HG03135 (cell line): ENCODE data around the gene PPFIBP2.
"Not testable (repeated sequence)": the region's sequence is repeated elsewhere in the genome, so short reads cannot be mapped to it uniquely, and the experiment has no call there.

ENCODE experiments used
- ATAC-seq: cut with Tn5 transposase; IDR thresholded peaks from one replicate; pipeline ENCODE4 v1.9.1; 2021; ENCODE audit warnings: mild to moderate bottlenecking, moderate library complexity; ENCODE audit not compliant: unreplicated experiment

PPFIBP2 gene

GRCh38 chr11:7655253-7656217 is 141.7 kb downstream of the PPFIBP2 start:
- no peak for ATAC-seq

DNA sequence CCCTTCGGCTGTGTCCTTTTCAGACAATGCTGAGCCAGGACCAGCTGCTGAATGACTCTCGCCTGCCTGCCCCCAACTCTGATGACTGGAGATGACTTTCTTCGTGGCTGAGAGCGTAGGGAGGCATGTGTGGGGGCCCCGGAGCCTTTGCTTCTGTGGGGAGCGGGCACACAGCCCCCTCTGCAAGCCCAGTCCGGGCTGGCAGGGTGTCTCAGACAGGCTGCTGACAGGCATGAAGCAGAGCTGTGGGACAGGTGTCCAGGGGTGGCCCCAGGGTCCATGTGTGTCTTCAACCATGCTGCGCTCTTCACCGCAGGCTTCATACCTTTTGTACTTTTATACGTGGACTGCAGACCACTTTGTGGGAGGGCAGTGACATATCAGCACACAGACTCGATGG is 142.9 kb downstream of the PPFIBP2 start:
- no peak for ATAC-seq

- no peak for ATAC-seq
Measured at GRCh38 chr11:7657306-7658025, 143.7 kb downstream of the PPFIBP2 start.

DNA sequence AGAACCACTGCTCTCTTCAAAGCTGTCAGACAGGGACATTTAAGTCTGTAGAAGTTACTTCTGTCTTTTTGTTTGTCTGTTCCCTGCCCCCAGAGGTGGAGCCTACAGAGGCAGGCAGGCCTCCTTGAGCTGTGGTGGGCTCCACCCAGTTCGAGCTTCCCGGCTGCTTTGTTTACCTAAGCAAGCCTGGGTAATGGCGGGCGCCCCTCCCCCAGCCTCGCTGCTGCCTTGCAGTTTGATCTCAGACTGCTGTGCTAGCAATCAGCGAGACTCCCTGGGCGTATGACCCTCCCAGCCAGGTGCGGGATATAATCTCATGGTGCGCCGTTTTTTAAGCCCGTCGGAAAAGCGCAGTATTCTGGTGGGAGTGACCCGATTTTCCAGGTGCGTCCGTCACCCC is 149.7 kb downstream of the PPFIBP2 start:
- not testable (repeated sequence) for ATAC-seq

GRCh38 chr11:7664867-7665266 is 151.1 kb downstream of the PPFIBP2 start:
- no peak for ATAC-seq

GRCh38 chr11:7665473-7666291 is 151.9 kb downstream of the PPFIBP2 start:
- peak; percentile 98 for ATAC-seq

DNA sequence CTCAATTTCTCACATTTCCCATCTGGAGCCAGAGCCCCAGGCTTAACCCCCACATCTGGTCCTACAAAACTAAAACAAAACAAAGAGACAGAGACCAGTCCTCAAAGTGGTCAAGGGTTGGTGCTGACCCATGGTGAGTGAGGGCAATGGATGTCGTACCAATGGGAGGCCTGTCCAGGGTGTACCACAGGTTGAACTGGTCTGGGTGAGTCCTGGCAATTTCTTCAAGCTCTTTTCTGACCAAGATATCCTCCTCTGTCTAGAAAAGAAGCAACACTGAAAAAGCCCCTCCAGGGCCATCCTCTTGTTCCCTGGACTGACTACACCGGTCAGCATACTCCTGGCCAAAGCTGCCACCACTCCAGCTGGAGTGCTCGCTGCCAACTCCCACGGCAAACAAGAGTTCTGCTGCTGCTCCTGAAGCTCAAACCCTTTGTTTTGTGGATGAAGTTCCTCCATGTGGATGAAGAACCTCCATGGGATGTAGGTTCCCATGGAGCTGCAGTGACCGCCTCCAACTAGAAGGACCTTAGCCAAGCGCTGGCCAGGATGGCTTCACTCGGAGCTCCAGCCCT is 152.6 kb downstream of the PPFIBP2 start:
- no peak for ATAC-seq

- no peak for ATAC-seq
Measured at GRCh38 chr11:7667460-7667859, 153.7 kb downstream of the PPFIBP2 start.

DNA sequence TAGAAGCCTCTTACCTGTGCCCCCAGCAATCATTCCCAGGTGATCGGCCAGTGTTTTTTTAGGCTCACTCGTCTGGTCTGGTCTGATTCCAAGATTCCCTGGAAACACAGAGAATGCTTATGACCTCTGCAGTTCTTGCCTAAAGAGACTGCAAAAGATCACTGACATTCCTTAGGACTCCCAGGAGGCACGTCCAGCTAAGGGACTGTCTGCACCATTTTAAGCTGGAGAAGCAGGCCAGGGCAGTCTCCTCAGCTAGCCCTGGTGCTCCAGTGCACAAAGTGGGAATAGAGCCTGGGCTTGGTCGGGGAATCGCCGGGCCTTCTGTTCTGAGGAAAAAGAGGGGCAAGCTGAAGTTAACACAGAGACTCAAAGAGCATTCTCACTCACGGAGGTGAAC is 154.7 kb downstream of the PPFIBP2 start:
- ATAC-seq = no peak

DNA sequence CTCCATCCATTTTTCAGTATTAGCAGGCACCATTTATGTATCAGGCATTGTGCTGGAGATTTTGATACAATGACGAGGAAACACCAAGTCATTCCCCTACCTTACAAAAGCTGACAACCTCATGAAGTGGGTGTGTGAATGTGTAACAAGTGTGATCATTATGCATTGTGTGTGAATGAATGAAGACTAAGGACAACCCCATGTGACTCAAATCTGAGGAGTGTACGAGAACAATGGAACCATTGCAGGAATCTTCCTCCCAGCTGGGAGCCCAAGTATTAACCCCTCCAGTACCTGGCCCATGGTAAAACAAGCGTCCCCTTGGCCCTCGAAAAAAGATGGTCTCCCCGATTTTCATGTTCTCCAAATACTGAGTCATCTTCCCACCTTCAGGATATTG is 155.1 kb downstream of the PPFIBP2 start:
- no peak for ATAC-seq

DNA sequence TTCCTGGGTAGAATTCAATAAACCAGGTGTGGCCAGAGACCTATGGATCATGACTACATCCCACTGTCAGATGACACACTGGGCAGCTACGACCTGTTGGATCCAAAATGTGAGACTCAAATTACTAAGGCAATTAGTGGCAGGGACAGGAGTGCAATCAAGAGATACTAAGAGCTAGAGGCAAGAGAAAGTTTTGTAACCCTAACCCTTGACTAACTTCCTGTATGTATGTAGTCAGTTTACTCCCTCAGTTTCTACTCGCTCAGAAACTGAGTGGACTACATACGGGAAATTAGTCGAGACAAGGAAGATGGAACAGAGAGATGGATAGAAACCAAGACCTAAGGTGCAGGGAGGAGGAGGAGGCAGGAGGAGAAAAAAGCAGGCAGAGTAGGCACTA is 156.8 kb downstream of the PPFIBP2 start:
- no peak for ATAC-seq

DNA sequence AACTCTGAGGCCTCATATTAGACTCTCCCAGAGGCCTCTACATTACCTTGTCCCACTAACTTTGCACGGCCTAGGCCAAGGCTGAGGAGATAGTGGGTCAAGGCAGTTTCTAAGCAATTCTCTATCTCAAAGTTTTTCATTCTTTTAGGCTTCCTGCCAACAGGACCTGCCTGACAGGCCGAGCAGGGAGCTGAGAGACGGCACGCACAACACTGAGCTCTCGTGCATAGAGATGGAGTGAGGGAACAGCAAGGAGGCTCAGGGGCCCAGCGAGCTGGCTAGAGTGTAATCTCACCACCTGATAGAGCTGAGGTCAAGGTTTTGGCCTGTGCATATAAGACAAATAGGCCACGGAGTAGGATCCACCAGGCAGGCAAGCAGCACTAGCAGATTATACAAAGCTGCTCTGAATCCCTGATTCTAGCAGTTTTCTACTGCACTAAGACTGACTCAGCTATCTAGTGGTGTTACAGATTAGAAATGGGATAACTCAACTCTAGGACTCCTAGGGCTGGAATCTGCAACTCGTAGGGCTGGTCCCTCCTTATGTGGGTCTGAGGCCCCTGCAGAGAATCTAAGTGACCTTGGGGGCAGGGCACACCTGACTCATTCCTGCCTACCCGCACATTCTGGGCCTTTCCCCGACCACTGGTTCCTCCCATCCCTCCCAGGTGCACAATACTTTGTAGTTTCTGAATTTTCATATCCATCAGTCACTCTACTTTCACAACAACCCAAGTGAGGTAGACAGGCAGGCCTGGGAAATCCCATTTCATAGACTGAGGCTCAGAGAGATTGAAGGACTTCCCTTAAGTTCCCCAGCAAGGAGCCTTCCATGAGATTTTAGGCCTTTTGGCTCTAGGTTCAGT is 157.8 kb downstream of the PPFIBP2 start:
- peak; percentile 48 for ATAC-seq

DNA sequence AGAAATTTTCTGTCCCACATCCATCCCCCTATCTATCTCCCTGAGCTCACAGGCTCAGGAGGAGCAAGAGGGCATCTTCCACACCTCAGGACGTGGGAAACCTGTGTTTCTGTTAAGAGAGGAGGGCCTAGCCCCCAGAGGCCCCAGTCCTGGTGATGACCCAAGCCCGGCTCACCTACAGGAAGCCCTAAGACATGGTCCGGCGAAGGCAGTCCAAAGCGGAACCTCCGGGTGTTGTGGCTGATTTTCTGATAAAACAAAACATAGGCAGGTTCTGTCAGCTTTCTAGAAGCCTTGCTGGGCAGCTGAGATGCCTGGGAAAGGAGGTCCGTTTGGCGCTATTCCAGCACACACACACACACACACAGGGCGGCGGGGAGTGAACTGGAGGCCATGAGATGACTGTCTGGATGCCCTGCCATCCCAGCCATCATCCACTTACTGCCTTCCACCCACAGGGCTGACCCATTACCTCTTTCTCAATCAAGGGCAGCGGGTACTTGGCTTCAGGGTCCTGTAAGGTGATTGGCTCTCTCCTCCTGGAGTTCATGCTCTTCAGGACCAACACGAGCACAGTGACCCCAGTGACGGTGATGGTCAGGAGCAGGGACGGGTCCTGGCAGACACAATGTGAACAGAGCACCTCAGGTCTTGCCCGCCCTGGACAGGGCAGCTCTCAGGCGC is 158.6 kb downstream of the PPFIBP2 start:
- peak; percentile 17 for ATAC-seq

DNA sequence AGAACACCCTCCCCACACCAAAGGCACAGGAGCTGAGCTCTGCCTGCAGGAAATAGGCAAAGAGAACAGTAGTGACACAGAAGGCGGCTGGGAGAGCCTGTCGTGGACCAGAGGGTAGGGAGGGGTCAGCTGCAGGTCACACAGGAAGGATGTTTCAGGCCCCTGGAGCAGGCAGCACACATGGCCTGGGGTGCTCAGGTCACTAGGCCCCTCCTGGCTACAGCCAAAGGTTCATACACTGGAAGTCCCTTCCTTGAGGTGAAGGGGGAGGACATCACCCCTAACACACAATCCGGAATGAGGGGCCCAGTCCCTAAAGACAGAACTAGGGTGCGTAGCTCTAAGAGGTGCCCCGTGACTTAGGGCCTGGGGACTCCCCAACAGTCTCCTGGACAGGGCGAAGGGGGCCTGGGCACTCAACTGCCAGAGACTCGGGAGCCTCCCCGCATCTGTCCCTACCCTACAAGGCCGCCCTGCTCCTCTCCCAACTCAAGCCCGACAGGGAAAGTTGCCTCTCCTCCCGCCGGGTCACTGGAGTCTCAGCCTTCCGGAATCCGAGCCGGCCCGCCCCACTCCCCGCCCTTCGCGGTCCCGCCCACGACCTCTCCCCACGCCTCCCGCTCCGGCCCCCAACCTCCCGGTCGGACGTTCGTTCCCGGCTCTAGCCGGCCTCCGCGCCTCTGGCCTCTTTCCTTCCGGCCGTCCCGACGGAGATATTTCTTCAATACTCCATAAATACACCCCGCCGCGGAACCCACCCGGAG is 159.3 kb downstream of the PPFIBP2 start, which contains the start of gene CYB5R2:
TSS of gene CYB5R2 (minus strand) at position 541 of the 764 bp plus-strand sequence. CDS start 675 bp downstream, outside the sequence.
- no peak for ATAC-seq

DNA sequence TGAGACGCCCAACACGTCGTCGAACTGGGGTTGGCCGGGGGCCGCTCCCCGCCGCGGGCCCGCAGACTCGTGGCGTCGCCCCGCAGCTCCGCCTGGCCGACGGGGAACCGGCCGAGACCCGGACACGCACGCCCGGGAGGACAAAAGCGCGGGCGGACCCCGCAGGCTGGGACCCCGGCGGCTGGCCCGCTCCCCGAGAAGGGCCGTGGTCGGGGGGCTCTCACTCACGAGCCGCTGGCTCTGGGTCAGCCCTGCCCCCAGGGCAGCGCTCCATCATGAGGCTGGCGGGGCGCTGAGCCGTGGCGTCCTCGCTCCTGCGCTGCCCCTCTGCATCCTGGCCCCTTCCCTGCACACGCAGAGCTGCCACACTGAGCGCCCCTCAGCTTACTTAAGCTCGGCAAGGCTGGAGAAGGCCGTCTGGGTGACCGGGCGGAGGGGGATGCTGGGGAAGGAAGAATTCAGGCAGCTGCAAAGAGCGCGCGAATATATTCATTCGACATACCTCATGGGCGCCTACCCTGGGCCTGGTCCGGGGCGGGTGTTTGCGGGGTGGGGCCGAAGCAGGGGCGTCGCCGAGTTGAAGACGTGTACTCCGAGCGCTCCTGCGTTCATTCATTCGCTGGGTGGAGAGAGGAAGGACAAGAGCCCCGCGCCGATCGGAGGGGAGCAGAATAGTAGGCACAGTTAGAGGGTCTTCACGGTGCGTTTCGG is 160.1 kb downstream of the PPFIBP2 start:
- no peak for ATAC-seq

- no peak for ATAC-seq
Measured at GRCh38 chr11:7675631-7676030, 161.8 kb downstream of the PPFIBP2 start.

GRCh38 chr11:7677071-7677470 is 163.3 kb downstream of the PPFIBP2 start:
- ATAC-seq = no peak

DNA sequence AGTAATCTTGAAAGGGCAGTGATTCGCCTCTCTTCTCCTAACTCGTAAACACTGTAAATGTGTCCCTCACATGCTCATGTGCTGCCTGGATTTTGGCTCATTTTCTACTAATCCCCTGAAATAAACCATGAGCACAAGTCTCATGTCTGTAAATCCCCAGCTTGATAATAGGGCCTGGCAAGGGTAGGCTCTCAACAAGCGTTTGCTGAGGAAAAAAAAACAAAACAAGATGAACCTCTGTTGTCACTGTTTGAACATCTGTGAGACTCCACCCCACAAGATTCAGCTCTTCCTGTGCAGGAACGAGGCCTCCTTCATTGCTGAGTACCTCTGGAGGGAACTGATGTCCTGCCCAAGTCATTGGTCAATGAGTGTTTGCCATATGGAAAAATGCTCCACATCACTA is 164.0 kb downstream of the PPFIBP2 start:
- no peak for ATAC-seq
